SK-N-MC (cell line): ENCODE results near the gene AFF3.

Experiments used
- EZH2 ChIP-seq: fragments of 200-600 bp; sonication (generic); IDR thresholded peaks from one replicate; pipeline ENCODE4 v1.6.1; 2017; ENCODE audit warnings: antibody characterized with exemption
- FOXP2 ChIP-seq: optimal IDR thresholded peaks from 2 replicates; pipeline ENCODE3; 2011; ENCODE audit warnings: mild to moderate bottlenecking, moderate library complexity; ENCODE audit not compliant: insufficient read depth; ENCODE audit errors: extremely low read length, control extremely low read depth
- POLR2AphosphoS5 ChIP-seq: IDR thresholded peaks from 2 replicates; pipeline ENCODE4 v1.6.1; 2012; ENCODE audit warnings: mild to moderate bottlenecking, low read depth, low read length, borderline replicate concordance

GRCh38 chr2:99862566-99862965 lies 279.8 kb downstream of the AFF3 start:
- TF ChIP-seq EZH2: no peak
- TF ChIP-seq POLR2AphosphoS5: no peak
- TF ChIP-seq FOXP2: no peak
